GM21526 (cell line): ENCODE data around the gene DACH1.

Source experiments
- ATAC-seq: cut with Tn5 transposase; IDR thresholded peaks from one replicate; pipeline ENCODE4 v1.9.1; 2021; ENCODE audit warnings: moderate library complexity; ENCODE audit not compliant: unreplicated experiment, low FRiP score

The DACH1 gene

DNA sequence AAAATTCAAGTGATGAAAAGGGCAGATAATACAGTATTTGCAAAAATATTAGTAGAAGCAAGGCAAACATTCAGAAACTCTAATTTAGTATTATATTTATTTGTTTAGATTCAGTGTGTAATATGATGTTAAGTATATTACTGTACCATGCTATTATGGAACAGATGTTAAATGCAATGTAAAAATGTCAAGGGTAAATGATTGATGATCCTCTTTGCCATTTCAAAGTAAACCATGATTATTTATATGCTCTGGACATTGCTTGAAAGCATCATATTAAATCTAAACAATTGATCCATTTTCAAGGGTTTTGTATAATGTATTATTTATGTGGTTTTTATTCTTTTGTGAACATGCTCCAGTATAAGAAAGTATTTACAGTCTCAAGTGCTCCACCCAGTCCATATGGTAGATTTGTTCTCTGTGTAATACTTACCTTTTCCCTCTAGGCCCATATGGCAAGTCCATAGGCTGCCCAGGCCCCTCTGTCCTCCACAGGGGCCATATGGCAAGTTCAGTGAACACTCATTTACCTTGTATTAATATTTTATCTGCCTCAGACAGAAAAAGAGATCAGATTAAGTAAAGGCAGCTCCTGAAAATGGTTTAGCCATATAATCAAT lies 353.5 kb downstream of the DACH1 start:
- ATAC-seq: no peak

DNA sequence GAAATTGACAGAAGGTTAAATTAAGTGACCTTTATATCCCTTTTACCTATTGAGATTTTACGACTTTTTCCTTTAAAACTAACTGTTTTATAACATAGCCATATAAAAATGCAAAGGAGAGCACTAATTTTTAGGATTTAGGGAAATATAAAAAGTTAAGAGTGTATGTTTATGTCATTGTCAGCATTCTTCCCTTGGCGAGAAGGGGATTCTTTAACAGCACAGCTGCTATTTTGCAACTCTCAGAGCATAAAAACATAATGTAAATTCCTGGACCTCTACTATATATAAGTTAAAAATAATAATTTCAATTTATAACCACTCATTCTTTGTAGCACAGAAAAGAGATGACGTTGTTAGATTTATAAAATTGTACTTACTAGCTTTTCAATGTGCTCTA lies 363.2 kb downstream of the DACH1 start:
- ATAC-seq: no peak

DNA sequence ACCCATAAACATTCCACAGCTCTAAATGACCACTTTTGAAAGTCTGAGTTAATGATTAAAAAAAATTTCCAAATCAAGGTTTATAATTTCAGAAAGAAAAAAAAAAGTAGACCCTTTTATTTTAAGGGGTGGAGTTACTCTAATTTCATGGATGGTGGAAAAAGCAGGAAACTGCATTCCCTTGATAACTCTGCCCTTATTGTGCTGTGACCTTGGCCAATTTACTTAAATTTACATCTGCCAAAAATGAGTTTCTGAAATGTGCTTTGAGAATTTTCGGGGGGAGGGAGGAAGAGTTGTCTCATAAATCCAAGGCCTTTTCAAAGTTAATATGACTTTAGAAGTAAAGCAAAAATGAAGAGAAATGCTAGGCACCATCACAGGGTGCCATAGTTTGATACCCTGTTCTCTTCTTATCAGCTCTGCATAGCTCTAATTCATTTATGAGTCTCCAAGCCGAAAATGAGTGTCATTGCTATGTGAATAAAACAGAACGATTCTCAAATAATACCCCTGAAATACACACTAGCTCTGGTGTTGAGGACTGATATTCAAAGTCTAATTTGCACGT lies 367.0 kb downstream of the DACH1 start:
- ATAC-seq: no peak

DNA sequence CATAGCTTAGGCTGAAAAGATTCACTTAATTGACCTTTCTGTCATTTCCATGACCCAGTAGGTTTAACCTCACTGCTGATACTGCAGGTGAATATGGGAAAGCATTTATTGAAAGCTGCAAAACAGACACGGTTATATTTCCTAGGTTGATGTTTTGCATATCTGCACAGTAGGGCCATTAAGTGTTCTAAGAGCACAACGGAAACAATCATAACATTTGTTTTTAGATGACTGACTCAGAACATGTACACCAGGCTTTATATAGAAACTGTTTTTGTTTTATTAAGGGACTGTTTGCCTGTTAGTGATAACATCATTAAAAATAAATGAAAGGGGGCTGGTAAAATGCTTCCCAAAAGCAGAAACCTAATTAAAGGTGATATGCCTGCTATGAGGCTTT lies 367.8 kb downstream of the DACH1 start:
- no peak for ATAC-seq

DNA sequence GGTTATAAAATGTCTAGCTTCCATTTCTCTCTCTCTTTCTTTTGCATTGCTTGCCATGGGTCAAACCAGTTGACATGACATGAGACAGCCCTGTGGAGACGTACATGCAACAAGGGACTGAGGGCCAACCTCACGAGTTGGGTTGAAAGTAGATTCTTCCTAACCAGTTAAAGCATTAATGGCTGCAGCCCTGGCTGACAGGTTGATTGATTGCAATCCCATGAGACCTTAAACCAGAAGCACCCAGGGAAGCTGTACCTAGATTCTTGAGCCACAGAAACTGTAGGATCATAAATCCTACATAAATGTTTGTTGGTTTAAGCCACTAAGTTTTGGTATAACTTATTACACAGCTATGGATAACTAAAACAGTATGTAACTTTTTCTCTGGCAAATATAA lies 373.8 kb downstream of the DACH1 start:
- ATAC-seq: no peak

DNA sequence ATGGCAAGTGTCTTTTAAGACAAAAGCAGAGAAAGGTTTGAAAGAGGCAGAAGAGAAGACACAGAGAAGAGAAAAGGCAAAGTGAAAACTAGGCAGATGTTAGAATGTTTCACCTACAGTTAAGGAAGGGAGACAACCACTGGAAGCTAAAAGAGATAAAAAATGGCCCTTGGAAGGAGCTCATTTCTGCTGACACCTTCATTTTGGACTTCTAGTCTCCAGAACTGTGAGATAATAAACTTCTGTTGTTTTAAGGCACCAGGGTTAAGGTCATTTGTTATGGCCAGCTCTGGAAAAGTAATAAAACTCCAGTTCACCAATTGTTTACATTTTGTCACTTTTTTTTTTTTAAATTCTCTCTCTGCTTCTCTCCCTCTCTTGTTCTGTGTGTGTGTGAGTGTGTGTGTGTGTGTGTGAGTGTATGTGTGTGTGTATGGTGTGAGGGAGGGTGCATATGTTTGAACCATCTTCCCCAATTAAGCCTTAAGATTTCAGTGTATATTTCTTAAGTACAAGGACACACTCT lies 374.6 kb downstream of the DACH1 start:
- no peak for ATAC-seq

DNA sequence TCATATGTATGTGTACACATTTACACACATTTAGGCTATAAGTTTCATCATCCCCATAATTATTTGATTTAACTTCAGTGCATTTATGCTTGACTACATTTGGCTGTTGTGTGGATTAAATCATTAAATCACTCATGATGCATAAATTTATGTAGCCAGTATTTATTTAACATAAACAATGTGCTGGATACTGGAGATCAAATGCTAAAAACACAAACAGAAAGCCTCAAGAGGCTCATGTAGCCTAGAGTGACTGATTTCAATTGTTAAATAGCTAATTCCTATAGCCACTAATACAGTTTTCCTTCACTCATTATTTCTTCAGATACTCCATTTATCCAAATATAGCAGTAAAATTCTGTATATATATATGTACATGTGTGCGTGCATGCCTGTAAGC lies 376.0 kb downstream of the DACH1 start:
- no peak for ATAC-seq

DNA sequence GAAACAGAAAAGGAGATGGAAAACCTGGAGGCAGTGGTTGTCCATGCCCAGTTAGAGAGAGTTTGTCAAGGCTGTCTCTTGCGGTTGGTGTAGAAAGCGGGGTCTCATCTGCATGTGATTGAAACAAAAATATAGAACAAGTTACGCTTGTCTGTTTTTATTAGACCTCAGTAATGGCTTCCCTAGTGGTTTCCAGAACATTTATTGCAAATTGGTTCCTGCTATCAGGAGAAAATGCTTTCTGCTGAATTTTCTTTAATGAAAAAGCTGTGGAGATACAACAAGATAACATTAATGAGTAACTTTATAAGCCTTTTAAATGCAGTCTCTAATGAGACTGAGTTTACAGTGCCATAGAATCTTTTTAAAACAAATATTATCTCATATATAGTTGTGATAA lies 378.0 kb downstream of the DACH1 start:
- ATAC-seq: no peak

DNA sequence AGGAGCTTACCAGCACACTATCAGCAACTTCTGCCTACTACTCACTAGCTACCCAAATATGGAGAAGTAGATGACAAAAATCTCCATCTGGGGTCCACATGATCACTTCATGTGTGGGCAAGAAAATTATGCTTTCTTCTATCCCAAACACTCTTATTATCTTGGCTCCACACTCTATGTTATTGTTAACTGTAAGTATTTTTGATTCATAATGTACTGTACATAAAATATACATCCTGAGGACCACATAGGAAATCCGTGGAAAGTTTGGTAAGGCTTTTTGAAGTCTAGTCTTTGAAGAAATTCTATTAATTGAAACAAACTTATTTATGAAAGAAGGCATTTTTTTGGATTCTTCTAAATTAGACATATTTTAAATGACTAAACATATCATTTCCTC lies 378.8 kb downstream of the DACH1 start:
- no peak for ATAC-seq

DNA sequence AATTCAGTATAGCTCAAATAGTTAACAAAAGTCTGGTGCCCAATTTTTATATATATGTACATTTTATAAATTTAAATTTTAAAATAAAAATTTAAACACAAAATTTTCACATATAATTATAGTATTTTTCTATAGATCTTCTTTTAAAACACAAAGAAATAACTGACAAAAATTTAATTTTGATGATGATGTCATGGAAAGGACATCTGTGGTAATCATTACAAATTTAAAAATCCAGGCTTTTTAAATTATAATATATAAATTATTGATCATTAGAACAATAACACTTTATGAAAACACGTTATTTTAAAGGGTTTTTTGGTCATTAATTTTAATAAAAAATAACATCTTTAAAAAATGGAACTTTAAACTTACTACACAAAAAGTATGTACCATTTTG lies 381.1 kb downstream of the DACH1 start:
- ATAC-seq: no peak

DNA sequence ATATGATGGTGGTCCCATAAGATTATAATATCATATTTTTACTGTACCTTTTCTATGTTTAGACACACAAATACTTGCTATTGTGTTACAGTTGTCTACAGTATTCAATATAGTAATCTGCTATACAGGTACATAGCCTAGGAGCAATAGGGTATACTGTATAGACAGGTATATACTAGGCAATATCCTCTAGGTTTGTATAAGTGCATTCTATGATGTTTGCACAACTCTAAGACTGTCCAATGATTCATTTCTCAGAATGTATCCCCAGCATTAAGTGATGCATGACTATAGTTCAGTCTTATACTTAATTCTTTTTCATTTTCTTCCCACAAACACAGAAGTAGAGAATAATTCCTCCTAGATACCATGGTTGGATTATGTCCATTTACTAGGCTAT lies 383.3 kb downstream of the DACH1 start:
- no peak for ATAC-seq

DNA sequence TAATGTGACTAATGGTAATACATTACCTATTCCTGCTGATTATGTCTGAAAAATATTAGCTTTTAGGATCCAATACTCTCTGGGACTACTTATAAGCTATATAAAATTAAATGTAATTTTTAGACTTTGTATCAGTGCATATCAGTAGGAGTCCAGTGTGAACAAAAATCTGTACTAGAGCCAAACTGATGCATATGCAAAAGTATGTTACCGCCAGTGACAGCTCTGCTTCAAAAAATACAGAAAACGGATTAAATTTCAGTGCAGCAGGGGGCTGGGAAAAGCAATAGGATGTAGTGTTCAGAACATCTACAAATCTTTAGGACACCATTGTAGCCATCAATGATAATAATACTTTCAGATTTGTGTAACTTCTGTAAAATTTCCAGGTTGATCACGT lies 385.5 kb downstream of the DACH1 start:
- no peak for ATAC-seq

DNA sequence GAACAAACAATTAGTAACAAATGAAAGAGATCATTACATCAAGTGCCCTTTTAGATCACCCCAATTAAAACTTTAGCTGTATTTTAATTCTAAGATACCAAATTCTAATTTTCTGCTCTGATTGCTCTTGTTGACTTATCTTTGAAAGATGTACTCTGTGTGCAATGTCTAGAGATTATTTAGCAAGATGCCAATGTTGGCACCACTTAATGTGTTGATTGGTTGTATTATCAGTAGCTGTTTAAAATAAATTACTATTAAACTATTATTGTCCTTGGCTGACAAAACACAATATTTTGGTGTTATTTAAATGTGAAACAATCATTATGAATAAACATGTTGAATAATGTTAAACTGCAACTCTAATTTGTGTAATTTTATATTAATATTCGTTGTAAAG lies 386.0 kb downstream of the DACH1 start:
- no peak for ATAC-seq

DNA sequence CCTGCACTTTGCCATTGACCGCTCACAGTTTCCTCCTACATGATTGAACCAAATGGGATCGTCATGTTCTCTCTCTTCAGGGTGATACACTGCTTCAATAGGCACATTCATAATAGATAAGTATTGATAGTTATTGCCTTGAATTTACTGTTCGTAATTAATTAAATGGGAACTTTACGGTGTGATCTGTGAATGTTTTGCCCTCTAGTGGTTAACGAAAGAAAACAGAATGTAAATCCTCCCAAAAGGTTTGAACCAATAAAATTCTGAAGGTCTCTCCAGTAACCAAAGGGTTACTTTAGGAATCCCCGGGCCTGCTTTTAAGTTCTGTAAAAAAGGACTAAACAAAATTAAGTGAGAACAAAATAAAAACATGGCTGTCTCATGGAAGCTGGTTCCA lies 389.3 kb downstream of the DACH1 start:
- ATAC-seq: no peak

DNA sequence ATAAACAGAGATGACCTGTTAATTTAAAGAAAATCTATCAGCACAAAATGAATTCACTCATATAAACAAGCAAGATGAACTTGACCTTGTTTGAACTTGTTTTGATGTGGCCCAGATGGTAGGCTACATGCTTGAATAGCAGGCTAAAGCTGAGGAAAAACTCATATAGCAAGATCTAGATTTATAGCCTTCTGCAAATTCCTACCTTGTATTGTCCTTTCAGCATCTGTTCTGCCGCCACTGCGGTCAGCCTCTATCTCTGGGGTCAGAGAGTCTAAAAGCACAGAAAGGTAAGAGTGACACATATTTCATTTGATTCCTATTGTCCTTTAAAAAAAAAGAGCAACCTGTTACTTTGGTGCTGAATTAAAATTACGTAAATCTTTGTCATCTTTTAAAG lies 392.1 kb downstream of the DACH1 start:
- ATAC-seq: no peak

DNA sequence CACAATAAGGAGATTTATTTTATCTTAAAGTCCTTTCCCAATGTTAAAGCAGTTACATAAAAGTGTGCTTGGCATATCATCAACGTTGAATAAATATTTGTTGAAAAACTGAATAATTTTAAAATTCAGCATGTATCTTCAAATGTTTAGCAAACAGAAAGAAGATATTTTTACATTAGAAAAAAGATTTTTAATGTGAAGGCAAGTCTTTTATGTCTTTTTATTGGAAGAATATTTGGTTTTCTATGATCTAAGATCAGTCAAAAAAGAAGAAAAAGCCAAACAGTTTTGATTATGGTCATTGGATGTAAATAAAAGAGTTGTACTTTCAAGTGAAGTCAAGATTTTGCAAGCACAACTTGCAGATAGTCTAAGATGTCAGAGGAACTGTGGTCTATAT lies 397.4 kb downstream of the DACH1 start:
- no peak for ATAC-seq

DNA sequence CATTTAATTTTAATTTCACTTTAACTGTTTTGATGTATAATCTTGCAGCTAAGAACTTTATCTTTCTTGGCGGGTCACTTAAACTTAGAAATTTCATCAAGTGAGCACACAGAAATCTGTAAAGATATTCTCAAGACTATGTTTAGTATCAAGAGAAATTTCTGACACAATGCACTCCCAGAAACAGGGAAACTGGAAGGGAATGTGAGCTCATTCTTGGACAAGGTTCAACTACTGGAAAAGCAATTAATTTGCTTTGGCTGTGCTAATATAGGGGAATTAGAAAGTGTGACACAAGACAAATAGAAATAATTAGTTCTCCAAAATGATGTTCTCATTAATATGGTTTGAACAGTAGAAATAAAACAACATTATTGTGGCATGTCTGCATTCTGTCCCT lies 402.3 kb downstream of the DACH1 start:
- no peak for ATAC-seq

DNA sequence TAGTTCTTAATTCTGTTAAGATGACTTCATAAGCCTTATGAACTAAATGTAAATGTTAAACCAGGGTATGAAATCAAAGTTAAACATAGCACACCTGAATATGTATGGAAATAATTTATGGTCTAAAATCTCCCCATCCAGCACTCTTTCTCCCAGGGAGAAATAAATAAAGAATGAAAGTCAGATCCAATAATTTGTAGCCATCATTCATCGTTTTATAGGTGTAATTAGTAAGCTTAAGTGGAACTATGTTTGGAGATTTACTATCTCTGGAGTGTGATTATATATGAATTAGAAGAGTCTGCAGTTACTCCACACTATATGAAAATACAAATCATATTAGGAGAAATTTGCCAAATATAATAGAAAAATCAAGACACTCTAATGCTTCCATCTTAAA lies 405.1 kb downstream of the DACH1 start:
- ATAC-seq: no peak

DNA sequence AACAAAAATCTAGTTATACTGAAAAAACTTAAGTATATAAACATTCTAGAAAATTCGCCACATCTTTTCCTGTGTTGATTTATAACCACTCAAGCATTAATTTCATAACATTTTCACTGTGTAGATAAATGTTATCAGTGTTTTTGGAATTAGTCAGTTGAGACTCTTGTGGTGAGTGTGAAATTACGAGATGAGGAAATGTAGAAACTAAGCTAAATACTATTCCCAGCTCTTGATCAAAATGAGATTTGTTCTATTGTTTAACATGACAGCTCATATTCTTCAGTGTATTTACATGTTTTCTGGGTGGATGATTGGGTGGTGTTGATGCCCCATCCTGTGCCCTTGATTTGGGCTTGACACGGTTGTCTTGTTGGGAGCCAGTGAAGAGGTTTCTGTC lies 406.8 kb downstream of the DACH1 start:
- no peak for ATAC-seq

DNA sequence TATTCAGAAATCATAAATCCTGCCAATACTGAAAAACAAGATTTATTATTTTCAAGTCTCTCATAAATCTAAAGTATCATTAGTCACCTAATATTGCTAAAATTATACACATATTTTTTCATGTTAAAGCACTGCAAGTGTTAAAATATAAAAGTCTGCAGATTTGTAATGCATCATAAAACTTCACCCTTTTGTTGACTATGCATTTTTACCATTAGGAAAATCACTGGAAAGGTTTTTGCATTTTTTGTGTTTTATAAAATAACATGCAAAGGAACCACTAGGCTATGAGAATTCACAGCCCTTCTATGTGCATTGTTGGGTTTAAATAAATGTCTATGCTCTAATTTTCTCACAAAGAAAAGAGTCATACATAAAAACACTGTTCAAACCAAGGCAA lies 407.3 kb downstream of the DACH1 start:
- no peak for ATAC-seq

DNA sequence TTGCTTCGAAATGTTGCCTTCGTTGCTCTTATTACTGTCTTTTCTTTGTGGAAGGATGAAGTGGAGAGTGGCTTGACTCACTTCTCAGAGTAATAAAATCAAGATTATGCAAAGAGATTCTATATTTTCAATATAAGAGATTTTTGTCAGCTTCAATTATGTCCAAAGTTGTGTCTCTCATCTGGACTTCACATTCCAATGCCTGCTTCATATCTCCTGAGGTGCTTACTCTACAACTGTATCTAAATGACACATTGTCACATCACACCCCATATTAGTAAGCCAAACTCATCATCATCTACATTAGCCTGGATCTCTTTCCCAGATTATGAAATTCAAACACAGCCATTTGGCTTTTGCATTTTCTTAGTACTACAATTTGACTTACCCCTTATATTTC lies 409.4 kb downstream of the DACH1 start:
- no peak for ATAC-seq

DNA sequence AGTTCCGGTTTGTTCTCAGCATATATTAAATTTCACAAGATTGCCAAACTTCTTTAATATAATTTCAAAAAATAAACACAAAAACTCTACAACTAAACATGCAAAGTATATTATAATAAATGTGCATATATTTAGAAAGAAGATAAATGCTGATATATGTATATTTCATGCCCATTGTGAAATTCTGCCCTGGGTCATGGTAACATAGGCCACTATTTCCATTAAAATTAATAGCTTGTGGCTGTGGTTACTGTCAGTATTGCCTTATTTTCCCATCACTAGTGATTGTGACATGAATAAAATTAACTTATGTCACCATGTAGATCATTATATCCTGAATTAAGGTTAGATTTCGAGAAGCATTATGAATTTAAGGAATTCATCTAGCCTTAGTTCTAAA lies 410.9 kb downstream of the DACH1 start:
- ATAC-seq: no peak

DNA sequence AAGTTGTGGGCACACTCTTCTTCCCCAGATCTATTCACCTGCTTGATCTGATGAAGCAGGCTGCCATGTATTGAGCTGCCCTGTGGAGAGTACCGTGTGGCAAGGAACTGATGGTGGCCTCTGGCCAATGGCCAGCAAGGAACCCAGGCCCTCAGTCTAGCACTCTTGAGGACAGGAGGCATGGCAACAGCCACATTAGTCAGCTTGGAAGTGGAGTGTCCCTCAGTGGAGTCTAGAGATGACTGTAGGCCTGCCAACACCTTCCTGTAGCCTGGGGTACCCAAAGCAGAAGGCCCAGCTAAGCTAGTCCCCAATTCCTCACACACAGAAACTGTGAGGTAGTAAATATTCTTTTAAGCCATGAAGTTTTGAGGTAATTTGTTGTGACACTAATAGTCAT lies 412.5 kb downstream of the DACH1 start:
- no peak for ATAC-seq
